NCI-H2029 treated with DMSO at 0.1 percent for 48 hours (cell line): ENCODE data around the gene APOA4.
A peak's percentile ranks its signal among the peaks of the same experiment; 100 is the strongest.

ENCODE experiments used
- DNase-seq: peaks from one replicate; lab custom pipeline; 2025; lab: John Stamatoyannopoulos, UW

APOA4 gene

DNA sequence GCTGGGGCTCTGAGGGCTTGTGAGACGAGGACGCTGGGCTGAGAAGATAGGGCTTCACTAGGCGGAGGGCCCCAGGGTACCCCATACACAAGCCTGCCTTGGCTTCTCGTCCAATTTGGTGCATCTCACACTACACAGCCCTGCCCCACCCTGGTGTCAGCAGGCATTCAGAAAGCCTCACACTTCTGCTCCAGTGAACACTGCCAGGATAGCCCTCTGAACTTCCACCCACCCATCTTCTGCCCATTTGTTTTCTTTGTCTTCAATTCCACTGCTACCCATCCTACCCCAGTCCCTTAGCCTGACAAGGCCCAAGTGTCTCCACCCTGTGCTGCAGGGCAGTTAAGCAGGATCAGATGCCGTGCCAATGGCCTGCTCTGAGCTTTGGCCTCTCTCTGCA is 48.4 kb downstream of the APOA4 start:
- DNase-seq: no peak

DNA sequence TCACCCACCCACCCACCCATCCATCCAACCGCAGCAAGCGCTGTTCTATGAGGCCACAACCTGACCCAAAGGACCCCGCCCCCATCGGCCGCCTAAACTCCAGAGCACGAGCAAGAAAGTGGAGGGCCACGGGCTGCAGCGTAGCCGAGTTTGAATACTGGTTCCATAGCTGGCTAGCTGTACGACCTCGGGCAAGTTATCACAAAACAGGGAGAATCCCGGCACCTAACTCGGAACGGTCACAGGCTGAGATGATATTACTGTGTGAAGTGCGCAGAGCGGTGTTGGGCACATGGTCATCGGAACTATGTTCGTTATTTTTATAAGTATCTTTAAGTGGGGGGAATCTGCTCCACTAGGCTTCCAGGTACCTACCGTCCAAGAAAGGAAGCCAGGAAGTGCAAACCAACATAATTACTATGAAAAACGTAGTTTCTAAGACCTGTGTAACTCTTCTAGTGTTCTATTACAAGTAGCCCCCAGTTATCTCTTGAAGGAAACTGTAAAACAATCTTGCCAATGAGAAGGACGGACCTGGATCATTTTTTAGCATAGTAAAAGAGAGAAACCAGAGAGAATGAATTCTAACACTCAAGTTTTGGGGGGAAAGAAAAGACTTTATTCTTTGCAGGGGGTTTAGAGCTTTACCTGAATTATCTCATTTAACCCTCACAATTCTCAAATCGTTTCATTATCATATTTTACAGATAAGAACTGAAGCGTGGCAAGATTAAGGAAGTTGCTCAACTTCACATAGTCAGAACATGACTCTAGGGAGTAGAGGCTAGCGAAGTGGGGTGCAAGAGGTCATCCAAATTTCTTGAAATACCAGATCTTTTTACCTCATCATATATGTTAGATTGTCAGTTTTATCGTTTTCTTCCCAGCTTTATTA is 49.7 kb downstream of the APOA4 start:
- DNase-seq: no peak

DNA sequence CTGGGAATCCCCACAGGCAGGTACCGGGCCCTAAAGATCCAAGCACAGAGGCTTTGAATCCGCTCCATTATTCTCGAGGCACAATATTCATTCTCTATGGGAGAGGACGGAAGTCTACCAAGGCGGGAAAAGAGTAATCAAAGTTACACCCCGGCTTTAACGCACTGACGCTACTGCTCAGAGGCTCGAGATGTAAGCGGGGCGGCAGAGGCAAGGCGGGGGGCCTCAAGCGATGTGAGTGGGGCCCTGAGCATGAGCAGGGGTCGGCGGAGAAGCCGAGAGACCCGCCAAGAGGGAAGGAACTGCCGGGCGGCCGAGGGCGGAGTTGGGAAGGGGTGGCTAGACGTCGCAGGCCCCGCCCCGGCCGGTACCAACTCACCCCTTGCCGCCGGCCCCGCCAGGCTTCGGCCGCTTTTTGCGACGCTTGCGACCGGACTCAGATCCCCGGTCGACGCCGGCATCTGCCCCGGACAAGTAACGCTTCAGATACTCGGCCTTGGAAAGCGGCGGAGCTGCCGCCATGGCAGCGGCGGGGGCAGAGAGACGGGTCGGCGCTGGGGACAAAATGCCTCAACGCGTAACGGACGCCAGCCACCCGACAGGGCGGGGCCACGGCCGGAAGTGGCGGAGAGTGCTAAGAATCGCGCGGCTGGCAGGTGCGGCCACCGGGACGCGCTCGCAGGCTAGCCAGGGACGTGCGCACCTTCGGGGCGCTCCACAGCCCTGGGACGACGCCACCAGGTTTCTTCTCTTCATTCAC is 50.5 kb downstream of the APOA4 start, which contains the start of gene BUD13:
TSS of gene BUD13 (minus strand) at position 545 of the 760 bp plus-strand sequence. CDS start at position 522, 23 bp downstream.
- peak; percentile 72 for DNase-seq

- no peak for DNase-seq
These were observed 51.2 kb downstream of the APOA4 start for GRCh38 chr11:116771935-116772334.
